CD4-positive, alpha-beta memory T cell (primary cell): ENCODE measurements around the gene LIFR. TPM values are rescaled to one million over a fixed set of nuclear protein-coding genes. Genes with fewer than 3 reads are reported as not detected.
"Not testable (repeated sequence)": the region's sequence is repeated elsewhere in the genome, so short reads cannot be mapped to it uniquely, and the experiment has no call there.

Experiments used
- CTCF ChIA-PET: fragments of 350-600 bp; sonication (Branson Sonifier 250); formaldehyde crosslinking; loops from one replicate; lab custom pipeline; 2021; ENCODE audit warnings: inconsistent platforms; ENCODE audit not compliant: partially characterized antibody; lab: Charles Lee
- POLR2A ChIA-PET: fragments of 350-600 bp; sonication (Branson Sonifier 250); formaldehyde crosslinking; loops from one replicate; lab custom pipeline; 2021; ENCODE audit not compliant: partially characterized antibody; lab: Charles Lee
- DNase-seq, 5 donors: peaks; one replicate each; pipeline versions ENCODE4 v3.0.0 to v3.0.0-alpha.2; 2020 to 2022; ENCODE audit warnings: mixed read lengths in 1 of 5
- H3K27ac ChIP-seq: one replicate; pipeline ENCODE4 v1.7.0; 2013; ENCODE audit warnings: low read depth, low read length
- H3K27me3 ChIP-seq: 2 replicates; pipeline ENCODE4 v1.7.0; 2013; ENCODE audit warnings: mild to moderate bottlenecking, low read length, moderate library complexity; ENCODE audit not compliant: insufficient read depth
- H3K36me3 ChIP-seq: 2 replicates; pipeline ENCODE4 v1.7.0; 2013; ENCODE audit warnings: mild to moderate bottlenecking, low read length, moderate library complexity; ENCODE audit not compliant: insufficient read depth
- H3K4me1 ChIP-seq: 2 replicates; pipeline ENCODE4 v1.7.0; 2013; ENCODE audit warnings: mild to moderate bottlenecking, low read length, moderate library complexity; ENCODE audit not compliant: insufficient read depth
- H3K4me3 ChIP-seq, 2 donors: one replicate each; pipeline ENCODE4 v1.7.0; 2013; ENCODE audit warnings: low read length in 2 of 2, mild to moderate bottlenecking in 1 of 2
- H3K9me3 ChIP-seq, 2 donors: one replicate each; pipeline ENCODE4 v1.7.0; 2013; ENCODE audit warnings: low read length in 2 of 2, control low read depth in 1 of 2; ENCODE audit not compliant: control insufficient read depth in 1 of 2
- H3K27ac Mint-ChIP-seq, 7 donors: one replicate each; pipeline ENCODE4 v1.8.0; 2020 to 2021; ENCODE audit warnings: mixed read lengths in 7 of 7, mild to moderate bottlenecking in 6 of 7, inconsistent platforms in 3 of 7, moderate library complexity in 3 of 7
- H3K27me3 Mint-ChIP-seq, 2 donors: one replicate each; pipeline ENCODE4 v1.8.0; 2020 to 2021; ENCODE audit warnings: mixed read lengths in 2 of 2
- H3K36me3 Mint-ChIP-seq, 2 donors: one replicate each; pipeline ENCODE4 v1.8.0; 2020 to 2021; ENCODE audit warnings: mixed read lengths in 2 of 2, inconsistent platforms in 1 of 2, mild to moderate bottlenecking in 1 of 2
- H3K4me1 Mint-ChIP-seq, 4 donors: one replicate each; pipeline ENCODE4 v1.8.0; 2020 to 2021; ENCODE audit warnings: mixed read lengths in 4 of 4, mild to moderate bottlenecking in 1 of 4
- H3K4me3 Mint-ChIP-seq, 8 donors: one replicate each; pipeline ENCODE4 v1.8.0; 2020 to 2021; ENCODE audit warnings: mixed read lengths in 8 of 8, mild to moderate bottlenecking in 7 of 8, moderate library complexity in 6 of 8, inconsistent platforms in 3 of 8
- H3K9me3 Mint-ChIP-seq, 8 donors: one replicate each; pipeline ENCODE4 v1.8.0; 2020 to 2021; ENCODE audit warnings: mixed read lengths in 8 of 8, mild to moderate bottlenecking in 5 of 8, inconsistent platforms in 3 of 8, moderate library complexity in 1 of 8
- intact Hi-C: fragments of 100-400 bp; cut with micrococcal nuclease; formaldehyde crosslinking; loops from one replicate; pipeline ENCODE4 v1.15.1; 2023
- polyA plus RNA-seq, 2 donors: library from polyadenylated mRNA; unstranded; fragments of 300-500 nt; fragmentation: Illumina TruSeq; gene quantifications; one replicate each; pipeline ENCODE4 v1.2.3, GENCODE V29; 2021
- total RNA-seq, 2 experiments: library from RNA; stranded (reverse); gene quantifications; one replicate each; pipeline ENCODE4 v1.2.3, GENCODE V29; 2021

Gene LIFR
- total and polyA plus RNA-seq, 4 experiments from 2014 or later = 0.23 to 0.42 TPM; not detected in 2

GRCh38 chr5:38516649-38517048 lies 39.8 kb downstream of the LIFR start:
- H3K4me3 Mint-ChIP-seq, H3K9me3 Mint-ChIP-seq, intact Hi-C loops, H3K27ac Mint-ChIP-seq, H3K36me3 ChIP-seq, H3K4me1 Mint-ChIP-seq, POLR2A ChIA-PET, H3K36me3 Mint-ChIP-seq, H3K4me1 ChIP-seq, H3K4me3 ChIP-seq, H3K27me3 Mint-ChIP-seq, H3K27me3 ChIP-seq, H3K27ac ChIP-seq, DNase-seq, CTCF ChIA-PET, H3K9me3 ChIP-seq: not testable (repeated sequence)

DNA sequence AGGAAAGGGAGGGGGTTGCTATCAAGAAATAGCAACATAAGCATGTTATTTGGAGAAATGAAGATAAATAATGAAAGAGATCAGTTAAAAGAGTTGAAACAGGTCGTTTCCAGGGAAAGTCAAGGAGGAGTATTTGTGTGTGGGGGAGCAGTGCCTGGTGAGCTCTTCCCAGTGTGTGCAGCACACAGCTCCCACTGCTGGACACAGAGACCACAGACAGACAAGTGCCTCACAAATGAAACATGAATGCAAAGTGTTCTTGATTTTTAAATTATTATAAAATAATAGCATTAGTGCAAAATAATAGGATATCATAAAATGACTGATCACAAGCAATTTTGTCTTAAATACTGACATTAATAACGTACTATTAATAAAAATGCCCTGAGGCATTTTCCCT lies 40.8 kb downstream of the LIFR start:
- intact Hi-C loops = no loop called here
- no peaks in the 10 kb centered on the region for H3K36me3 ChIP-seq
- H3K4me3 Mint-ChIP-seq = no peak overlapping the region
- DNase-seq = no peak
- peaks cover 3% of the 10 kb centered on the region in 2 donors for H3K27me3 Mint-ChIP-seq
- no peaks in the 10 kb centered on the region for H3K9me3 ChIP-seq
- no peak overlapping the region for H3K27ac ChIP-seq
- POLR2A ChIA-PET = no interaction called here
- CTCF ChIA-PET = no interaction called here
- peaks cover 0 to 3% (median 0%) of the 10 kb centered on the region in 8 donors for H3K9me3 Mint-ChIP-seq
- no peaks in the 10 kb centered on the region for H3K36me3 Mint-ChIP-seq
- H3K4me1 Mint-ChIP-seq = no peaks in the 10 kb centered on the region
- no peak overlapping the region for H3K27ac Mint-ChIP-seq
- H3K27me3 ChIP-seq = no peaks in the 10 kb centered on the region
- no peaks in the 10 kb centered on the region for H3K4me1 ChIP-seq
- H3K4me3 ChIP-seq = no peak overlapping the region

- ChIA-PET CTCF (no interaction called here), POLR2A (no interaction called here)
- intact Hi-C loops = no loop called here
- no peaks in the 10 kb centered on the region for H3K27me3 ChIP-seq
- no peak overlapping the region for H3K27ac Mint-ChIP-seq
- no peak overlapping the region for H3K4me3 Mint-ChIP-seq
- no peak overlapping the region for H3K4me3 ChIP-seq
- no peak overlapping the region for H3K27ac ChIP-seq
- H3K9me3 ChIP-seq = no peaks in the 10 kb centered on the region
- peaks cover 3% of the 10 kb centered on the region in 2 donors for H3K27me3 Mint-ChIP-seq
- DNase-seq = no peak
- H3K36me3 ChIP-seq = no peaks in the 10 kb centered on the region
- no peaks in the 10 kb centered on the region for H3K4me1 ChIP-seq
- H3K4me1 Mint-ChIP-seq = no peaks in the 10 kb centered on the region
- peaks cover 0 to 3% (median 0%) of the 10 kb centered on the region in 8 donors for H3K9me3 Mint-ChIP-seq
- H3K36me3 Mint-ChIP-seq = no peaks in the 10 kb centered on the region
Observed at GRCh38 chr5:38515092-38515491, 41.4 kb downstream of the LIFR start.

GRCh38 chr5:38509185-38509584 lies 47.3 kb downstream of the LIFR start:
- Mint-ChIP-seq H3K4me3 (no peak overlapping the region), H3K36me3 (no peaks in the 10 kb centered on the region), H3K9me3 (peaks cover 0 to 2% (median 0%) of the 10 kb centered on the region in 8 donors), H3K27me3 (peaks cover 7 to 9% of the 10 kb centered on the region in 2 donors), H3K27ac (no peak overlapping the region), H3K4me1 (no peaks in the 10 kb centered on the region)
- ChIA-PET CTCF (no interaction called here), POLR2A (no interaction called here)
- Histone ChIP-seq H3K9me3 (no peaks in the 10 kb centered on the region), H3K27me3 (no peaks in the 10 kb centered on the region), H3K4me3 (no peak overlapping the region), H3K36me3 (no peaks in the 10 kb centered on the region), H3K4me1 (no peaks in the 10 kb centered on the region), H3K27ac (no peak overlapping the region)
- DNase-seq = no peak
- intact Hi-C loops = no loop called here

- Histone ChIP-seq H3K4me1 (no peaks in the 10 kb centered on the region), H3K27ac (no peak overlapping the region), H3K4me3 (no peak overlapping the region), H3K27me3 (no peaks in the 10 kb centered on the region), H3K9me3 (no peaks in the 10 kb centered on the region), H3K36me3 (no peaks in the 10 kb centered on the region)
- H3K27me3 Mint-ChIP-seq = peaks cover 7 to 8% of the 10 kb centered on the region in 2 donors
- no peak overlapping the region for H3K27ac Mint-ChIP-seq
- no peak overlapping the region for H3K4me3 Mint-ChIP-seq
- intact Hi-C loops = no loop called here
- H3K36me3 Mint-ChIP-seq = no peaks in the 10 kb centered on the region
- H3K4me1 Mint-ChIP-seq = no peaks in the 10 kb centered on the region
- POLR2A ChIA-PET = no interaction called here
- CTCF ChIA-PET = interaction anchor here (1.8 kb wide), 1 partner anchor 65 kb away, joined by 6 read pairs; no protein-coding TSS in a partner anchor
- no peak for DNase-seq
- peaks cover 0 to 2% (median 0%) of the 10 kb centered on the region in 8 donors for H3K9me3 Mint-ChIP-seq
Observed at GRCh38 chr5:38506302-38506701, 50.1 kb downstream of the LIFR start.

GRCh38 chr5:38500573-38501260 lies 55.7 kb downstream of the LIFR start:
- H3K36me3 Mint-ChIP-seq = no peaks in the 10 kb centered on the region
- no peak overlapping the region for H3K27ac Mint-ChIP-seq
- peaks cover 2 to 7% of the 10 kb centered on the region in 2 donors for H3K27me3 Mint-ChIP-seq
- no peaks in the 10 kb centered on the region for H3K9me3 ChIP-seq
- no peak overlapping the region for H3K27ac ChIP-seq
- intact Hi-C loops = no loop called here
- CTCF ChIA-PET = no interaction called here
- H3K4me3 Mint-ChIP-seq = no peak overlapping the region
- no peaks in the 10 kb centered on the region for H3K27me3 ChIP-seq
- POLR2A ChIA-PET = no interaction called here
- no peaks in the 10 kb centered on the region for H3K36me3 ChIP-seq
- H3K4me1 ChIP-seq = no peaks in the 10 kb centered on the region
- no peak overlapping the region for H3K4me3 ChIP-seq
- no peak for DNase-seq
- H3K9me3 Mint-ChIP-seq = peaks cover 0 to 3% (median 0%) of the 10 kb centered on the region in 8 donors
- H3K4me1 Mint-ChIP-seq = no peaks in the 10 kb centered on the region

DNA sequence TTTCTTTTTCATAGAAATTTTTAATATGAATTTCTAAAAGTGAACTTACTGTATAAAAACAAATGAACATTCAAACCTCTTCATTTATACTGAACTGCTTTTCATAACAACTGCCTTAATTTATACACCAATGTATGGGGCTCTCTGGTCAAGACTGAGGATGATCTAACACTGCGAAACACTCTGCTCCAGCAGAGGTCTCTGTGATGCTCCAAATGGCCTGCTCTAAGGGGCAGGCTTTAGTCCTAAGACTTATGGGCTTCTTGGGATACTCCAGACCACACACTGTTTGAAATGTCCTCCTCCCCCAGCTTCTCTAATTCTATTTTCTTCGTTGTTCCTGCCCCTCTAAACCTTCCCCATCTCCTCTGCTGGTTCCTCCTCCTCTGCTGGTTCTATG lies 58.5 kb downstream of the LIFR start:
- Histone ChIP-seq H3K27ac (no peak overlapping the region), H3K27me3 (no peaks in the 10 kb centered on the region), H3K9me3 (no peaks in the 10 kb centered on the region), H3K36me3 (no peaks in the 10 kb centered on the region), H3K4me3 (no peak overlapping the region), H3K4me1 (no peaks in the 10 kb centered on the region)
- Mint-ChIP-seq H3K27me3 (peaks cover 0 to 4% of the 10 kb centered on the region in 2 donors), H3K9me3 (peaks cover 0 to 1% (median 0%) of the 10 kb centered on the region in 8 donors), H3K4me3 (no peak overlapping the region), H3K4me1 (no peaks in the 10 kb centered on the region), H3K36me3 (no peaks in the 10 kb centered on the region), H3K27ac (no peak overlapping the region)
- intact Hi-C loops = no loop called here
- POLR2A ChIA-PET = no interaction called here
- DNase-seq = no peak
- CTCF ChIA-PET = interaction anchor here (0.9 to 1.4 kb wide), 2 partner anchors 10 to 56 kb away, joined by 3 to 4 read pairs; no protein-coding TSS in a partner anchor
